Sigmoid colon (tissue), 7 donors: ENCODE results near the gene C8G. TPM values are rescaled to one million over a fixed set of nuclear protein-coding genes. Genes with fewer than 3 reads are reported as not detected.

Source experiments
- DNase-seq: peaks from one replicate; pipeline ENCODE4 v3.0.0-alpha.2; 2019
- H3K27ac ChIP-seq, 4 donors: fragments of 200-600 bp; sonication (generic); one replicate each; pipeline ENCODE4 v1.5.1; 2016 to 2019; ENCODE audit warnings: mild to moderate bottlenecking in 1 of 4
- H3K27me3 ChIP-seq, 3 donors: fragments of 200-600 bp; sonication (generic); one replicate each; pipeline ENCODE4 v1.5.1; 2019; ENCODE audit warnings: mild to moderate bottlenecking in 1 of 3
- H3K36me3 ChIP-seq, 4 donors: fragments of 200-600 bp; sonication (generic); one replicate each; pipeline ENCODE4 v1.5.1; 2016 to 2019
- H3K4me1 ChIP-seq, 4 donors: fragments of 200-600 bp; sonication (generic); one replicate each; pipeline ENCODE4 v1.5.1; 2017 to 2019
- H3K4me3 ChIP-seq, 4 donors: fragments of 200-600 bp; sonication (generic); one replicate each; pipeline ENCODE4 v1.5.1; 2017 to 2019; ENCODE audit warnings: mild to moderate bottlenecking in 2 of 4, moderate library complexity in 1 of 4
- H3K9me3 ChIP-seq, 4 donors: fragments of 200-600 bp in 3 of 4; sonication (generic) in 3 of 4; one replicate each; pipeline versions ENCODE4 v1.5.1 to v1.6.1; 2013 to 2019
- CTCF ChIP-seq, 4 experiments: fragments of 450-650 bp in 3 of 4; fragments of 200-600 bp in 1 of 4; IDR thresholded peaks; one replicate each; pipeline ENCODE4 v1.5.1; 2016 to 2019; ENCODE audit warnings: antibody characterized with exemption in 4 of 4, mild to moderate bottlenecking in 3 of 4, moderate library complexity in 2 of 4
- EP300 ChIP-seq, 4 donors: sonication (generic); formaldehyde crosslinking; IDR thresholded peaks; one replicate each; pipeline ENCODE4 v1.6.1; 2017; ENCODE audit warnings: antibody characterized with exemption in 4 of 4
- POLR2A ChIP-seq, 2 donors: fragments of 450-650 bp; IDR thresholded peaks; one replicate each; pipeline ENCODE4 v1.6.1; 2016; ENCODE audit warnings: antibody characterized with exemption in 2 of 2, mild to moderate bottlenecking in 2 of 2, moderate library complexity in 2 of 2
- POLR2AphosphoS5 ChIP-seq, 4 donors: sonication (generic); formaldehyde crosslinking; IDR thresholded peaks; one replicate each; pipeline ENCODE4 v1.6.1; 2017; ENCODE audit warnings: antibody characterized with exemption in 4 of 4
- WGBS, 2 donors: extraction: QIAGEN DNeasy Blood & Tissue Kit; methylation state at CpG; one replicate each; pipeline ENCODE4 v1.1.7; 2013; 5-methylcytosine and 5-hydroxymethylcytosine counted together
- intact Hi-C: fragments of 100-400 bp; cut with DNase I; formaldehyde crosslinking; loops from one replicate; pipeline ENCODE4 v1.15.1; 2023
- polyA plus RNA-seq, 3 donors: library from polyadenylated mRNA; stranded (reverse); fragments of 200-250 nt; gene quantifications; one replicate each; pipeline ENCODE4 v1.2.3, GENCODE V29; 2013
- total RNA-seq, 4 donors: library from RNA; depleted of rRNA; stranded (reverse); fragments of >200 nt; gene quantifications; one replicate each; pipeline ENCODE4 v1.1.0, GENCODE V29; 2016
- donor health status: healthy with polysubstance abuse.
- donor health status: Bipolar disorder and iron deficiency.
- donor health status: healthy.

C8G gene
- total and polyA plus RNA-seq, 7 donors = 4.2 to 11.1 (median 5.4) TPM; not detected in 4

- no peak overlapping the region for H3K27ac ChIP-seq
- DNase-seq = no peak
- peaks cover 0 to 21% (median 0%) of the 10 kb centered on the region in 3 donors for H3K27me3 ChIP-seq
- no peaks in the 10 kb centered on the region for H3K36me3 ChIP-seq
- TF ChIP-seq EP300 (IDR thresholded peaks at IDR 0.05) (no peak), POLR2A (IDR thresholded peaks at IDR 0.05) (no peak), POLR2AphosphoS5 (IDR thresholded peaks at IDR 0.05) (no peak), CTCF (IDR thresholded peaks at IDR 0.05) (no peak)
- 72 to 84% methylated on average over 5 of the region's 5 CpGs for WGBS, 2 donors
- H3K9me3 ChIP-seq = no peaks in the 10 kb centered on the region
- peaks cover 0 to 5% (median 3%) of the 10 kb centered on the region in 4 donors for H3K4me1 ChIP-seq
- intact Hi-C loops = no loop called here
- no peak overlapping the region for H3K4me3 ChIP-seq
These were observed 24.7 kb downstream of the C8G start for GRCh38 chr9:136969774-136970173.

GRCh38 chr9:136970361-136970760, 25.3 kb downstream of the C8G start:
- 83 to 86% methylated on average over 11 of the region's 11 CpGs for WGBS, 2 donors
- no peak for DNase-seq
- Histone ChIP-seq H3K4me3 (no peak overlapping the region), H3K9me3 (no peaks in the 10 kb centered on the region), H3K27me3 (peaks cover 0 to 21% (median 0%) of the 10 kb centered on the region in 3 donors), H3K27ac (no peak overlapping the region), H3K36me3 (no peaks in the 10 kb centered on the region), H3K4me1 (peaks cover 0 to 5% (median 3%) of the 10 kb centered on the region in 4 donors)
- TF ChIP-seq EP300 (IDR thresholded peaks at IDR 0.05) (no peak), CTCF (IDR thresholded peaks at IDR 0.05) (no peak), POLR2A (IDR thresholded peaks at IDR 0.05) (no peak), POLR2AphosphoS5 (IDR thresholded peaks at IDR 0.05) (no peak)
- intact Hi-C loops = no loop called here

GRCh38 chr9:136971746-136972145, 26.7 kb downstream of the C8G start:
- Histone ChIP-seq H3K9me3 (no peaks in the 10 kb centered on the region), H3K27ac (no peak overlapping the region), H3K4me1 (no peaks in the 10 kb centered on the region), H3K4me3 (no peak overlapping the region), H3K36me3 (no peaks in the 10 kb centered on the region), H3K27me3 (peaks cover 0 to 13% (median 0%) of the 10 kb centered on the region in 3 donors)
- 84 to 85% methylated on average over 14 of the region's 14 CpGs for WGBS, 2 donors
- intact Hi-C loops = no loop called here
- TF ChIP-seq POLR2AphosphoS5 (IDR thresholded peaks at IDR 0.05) (no peak), EP300 (IDR thresholded peaks at IDR 0.05) (no peak), CTCF (IDR thresholded peaks at IDR 0.05) (no peak), POLR2A (IDR thresholded peaks at IDR 0.05) (no peak)
- DNase-seq = no peak

GRCh38 chr9:136972335-136972734, 27.3 kb downstream of the C8G start:
- intact Hi-C loops = no loop called here
- TF ChIP-seq POLR2AphosphoS5 (IDR thresholded peaks at IDR 0.05) = no peak
- TF ChIP-seq POLR2A (IDR thresholded peaks at IDR 0.05) = no peak
- no peak for TF ChIP-seq CTCF (IDR thresholded peaks at IDR 0.05)
- no peak for TF ChIP-seq EP300 (IDR thresholded peaks at IDR 0.05)
- WGBS, 2 donors = 80 to 86% methylated on average over 11 of the region's 11 CpGs
- H3K36me3 ChIP-seq = no peaks in the 10 kb centered on the region
- DNase-seq = no peak
- H3K4me1 ChIP-seq = peaks cover 0 to 3% (median 1%) of the 10 kb centered on the region in 4 donors
- H3K9me3 ChIP-seq = no peaks in the 10 kb centered on the region
- no peak overlapping the region for H3K4me3 ChIP-seq
- no peak overlapping the region for H3K27ac ChIP-seq
- H3K27me3 ChIP-seq = peaks cover 0 to 13% (median 0%) of the 10 kb centered on the region in 3 donors

GRCh38 chr9:136972743-136973142, 27.7 kb downstream of the C8G start:
- Histone ChIP-seq H3K27me3 (peaks cover 0 to 13% (median 4%) of the 10 kb centered on the region in 3 donors), H3K27ac (no peak overlapping the region), H3K4me1 (peaks cover 0 to 7% (median 6%) of the 10 kb centered on the region in 4 donors), H3K9me3 (no peaks in the 10 kb centered on the region), H3K4me3 (no peak overlapping the region), H3K36me3 (no peaks in the 10 kb centered on the region)
- no peak for DNase-seq
- intact Hi-C loops = no loop called here
- WGBS, 2 donors = 54 to 70% methylated on average over 13 of the region's 13 CpGs
- TF ChIP-seq EP300 (IDR thresholded peaks at IDR 0.05) = no peak
- no peak for TF ChIP-seq POLR2AphosphoS5 (IDR thresholded peaks at IDR 0.05)
- no peak for TF ChIP-seq POLR2A (IDR thresholded peaks at IDR 0.05)
- no peak for TF ChIP-seq CTCF (IDR thresholded peaks at IDR 0.05)
